SK-N-SH (cell line): ENCODE measurements around the gene INPP5J. TPM values are rescaled to one million over a fixed set of nuclear protein-coding genes. Genes with fewer than 3 reads are reported as not detected.

ENCODE experiments used
- CTCF ChIA-PET: fragments of 300-600, 350-600 bp; formaldehyde crosslinking; extraction: SDS; loops from one replicate; lab custom pipeline; 2021; lab: Yijun Ruan, JAX
- POLR2A ChIA-PET: fragments of 350-600 bp; sonication (Branson Sonifier 250); formaldehyde crosslinking; extraction: SDS; loops from one replicate; lab custom pipeline; 2020; ENCODE audit warnings: antibody characterized with exemption, inconsistent platforms; lab: Yijun Ruan, JAX
- DNase-seq: peaks from one replicate; pipeline ENCODE4 v3.0.0; 2012
- H2AFZ ChIP-seq: fragments of 200-600 bp; sonication (generic); 2 replicates; pipeline ENCODE4 v1.8.1; 2016; ENCODE audit warnings: antibody characterized with exemption, mild to moderate bottlenecking, low read depth
- H3F3A ChIP-seq: fragments of 200-600 bp; sonication (generic); replicated peaks from 2 replicates; pipeline ENCODE3; 2016; ENCODE audit warnings: antibody characterized with exemption, mild to moderate bottlenecking; ENCODE audit not compliant: insufficient read depth
- H3K27ac ChIP-seq, 2 experiments: fragments of 200-500 bp in 1 of 2; fragments of 200-600 bp in 1 of 2; sonication (Bioruptor generic) in 1 of 2; sonication (generic), shearing (Covaris generic) in 1 of 2; 2 replicates each; pipeline versions ENCODE4 v1.5.1 to v1.6.1; 2014 to 2016; ENCODE audit warnings: low read depth in 2 of 2, inconsistent platforms in 1 of 2, low read length in 1 of 2, mild to moderate bottlenecking in 1 of 2, mixed read lengths in 1 of 2
- H3K27me3 ChIP-seq: fragments of 200-600 bp; sonication (generic), shearing (Covaris generic); 2 replicates; pipeline ENCODE4 v1.6.1; 2016; ENCODE audit warnings: mixed run types; ENCODE audit not compliant: insufficient read depth
- H3K36me3 ChIP-seq, 2 experiments: fragments of 200-500 bp in 1 of 2; fragments of 200-600 bp in 1 of 2; sonication (Bioruptor generic) in 1 of 2; sonication (generic) in 1 of 2; replicated peaks in 1 of 2; 2 replicates each; pipeline versions ENCODE3 to v1.5.1; 2014 to 2016; ENCODE audit warnings: low read length in 1 of 2, mild to moderate bottlenecking in 1 of 2; ENCODE audit not compliant: insufficient read depth in 2 of 2, control insufficient read depth in 1 of 2
- H3K4me1 ChIP-seq, 2 experiments: fragments of 200-500 bp in 1 of 2; fragments of 200-600 bp in 1 of 2; sonication (Bioruptor generic) in 1 of 2; sonication (generic), shearing (Covaris generic) in 1 of 2; 2 replicates each; pipeline versions ENCODE4 v1.5.1 to v1.6.1; 2014 to 2016; ENCODE audit warnings: low read depth in 1 of 2, low read length in 1 of 2, mixed run types in 1 of 2; ENCODE audit not compliant: insufficient read depth in 2 of 2, control insufficient read depth in 1 of 2
- H3K4me2 ChIP-seq: fragments of 200-600 bp; sonication (generic), shearing (Covaris generic); 2 replicates; pipeline ENCODE4 v1.6.1; 2017; ENCODE audit warnings: mixed run types
- H3K4me3 ChIP-seq, 2 experiments: fragments of 200-500 bp in 1 of 2; fragments of 200-600 bp in 1 of 2; sonication (Bioruptor generic) in 1 of 2; sonication (generic), shearing (Covaris generic) in 1 of 2; 2 replicates each; pipeline versions ENCODE4 v1.5.1 to v1.8.1; 2014 to 2016; ENCODE audit warnings: low read depth in 2 of 2, inconsistent platforms in 1 of 2, low read length in 1 of 2, mild to moderate bottlenecking in 1 of 2, mixed read lengths in 1 of 2, moderate library complexity in 1 of 2
- H3K79me2 ChIP-seq: fragments of 200-600 bp; sonication (generic); 2 replicates; pipeline ENCODE4 v1.8.1; 2017; ENCODE audit warnings: mild to moderate bottlenecking; ENCODE audit not compliant: insufficient read depth
- H3K9ac ChIP-seq: fragments of 200-600 bp; sonication (generic); 2 replicates; pipeline ENCODE4 v1.6.1; 2017; ENCODE audit warnings: mixed run types
- H3K9me2 ChIP-seq: fragments of 200-600 bp; sonication (generic); 2 replicates; pipeline ENCODE4 v1.6.1; 2017; ENCODE audit warnings: mixed run types
- H3K9me3 ChIP-seq: fragments of 200-600 bp; sonication (generic); 2 replicates; pipeline ENCODE4 v1.6.1; 2017; ENCODE audit warnings: mixed run types, mild to moderate bottlenecking, moderate library complexity
- H4K20me1 ChIP-seq: fragments of 200-600 bp; sonication (generic); 2 replicates; pipeline ENCODE4 v1.6.1; 2017; ENCODE audit warnings: mild to moderate bottlenecking, mixed run types; ENCODE audit not compliant: insufficient read depth
- ELF1 ChIP-seq: IDR thresholded peaks from 2 replicates; pipeline ENCODE4 v1.4.0; 2012
- EZH2phosphoT487 ChIP-seq: fragments of 200-600 bp; sonication (generic); IDR thresholded peaks from 2 replicates; pipeline ENCODE4 v1.6.1; 2017; ENCODE audit warnings: low read depth, mixed run types, mild to moderate bottlenecking, antibody characterized with exemption, moderate library complexity, borderline replicate concordance
- FOSL2 ChIP-seq: IDR thresholded peaks from 2 replicates; pipeline ENCODE4 v1.4.0; 2012; ENCODE audit warnings: low read depth, mild to moderate bottlenecking, moderate library complexity, borderline replicate concordance
- FOXJ3 ChIP-seq: sonication (generic); formaldehyde crosslinking; IDR thresholded peaks from 2 replicates; pipeline ENCODE4 v1.5.1; 2020; ENCODE audit warnings: mild to moderate bottlenecking, missing genetic modification reagents
- FOXM1 ChIP-seq: IDR thresholded peaks from 2 replicates; pipeline ENCODE4 v1.4.0; 2012; ENCODE audit warnings: low read depth, mild to moderate bottlenecking
- GATA2 ChIP-seq: sonication (generic); formaldehyde crosslinking; IDR thresholded peaks from 2 replicates; pipeline ENCODE4 v1.5.0; 2020; ENCODE audit warnings: mild to moderate bottlenecking, missing genetic modification reagents
- JUND ChIP-seq: IDR thresholded peaks from 2 replicates; pipeline ENCODE4 v1.4.0; 2012
- NFIC ChIP-seq: IDR thresholded peaks from 2 replicates; pipeline ENCODE4 v1.4.0; 2012; ENCODE audit warnings: borderline replicate concordance
- NRF1 ChIP-seq: IDR thresholded peaks from 2 replicates; pipeline ENCODE4 v1.6.1; 2012; ENCODE audit warnings: low read depth, mild to moderate bottlenecking, low read length
- PBX3 ChIP-seq: IDR thresholded peaks from 2 replicates; pipeline ENCODE4; 2012
- RCOR1 ChIP-seq: fragments of 150-350 bp; IDR thresholded peaks from 2 replicates; pipeline ENCODE4 v1.6.1; 2017; ENCODE audit warnings: antibody characterized with exemption, low read length
- RFX5 ChIP-seq: IDR thresholded peaks from 2 replicates; pipeline ENCODE4 v1.6.1; 2012; ENCODE audit warnings: mild to moderate bottlenecking, improper control_type of control experiment, low read length
- RXRA ChIP-seq: IDR thresholded peaks from 2 replicates; pipeline ENCODE4 v1.4.0; 2012; ENCODE audit warnings: low read depth, mild to moderate bottlenecking, borderline replicate concordance
- SIN3A ChIP-seq: IDR thresholded peaks from 2 replicates; pipeline ENCODE4 v1.6.1; 2012; ENCODE audit warnings: low read depth, mild to moderate bottlenecking, low read length, moderate library complexity, borderline replicate concordance
- SMC3 ChIP-seq: IDR thresholded peaks from 2 replicates; pipeline ENCODE4 v1.6.1; 2012; ENCODE audit warnings: low read depth, low read length, improper control_type of control experiment
- TAF1 ChIP-seq: IDR thresholded peaks from 2 replicates; pipeline ENCODE4 v1.6.1; 2012; ENCODE audit warnings: low read depth, mild to moderate bottlenecking, low read length, moderate library complexity, borderline replicate concordance
- TEAD4 ChIP-seq: IDR thresholded peaks from 2 replicates; pipeline ENCODE4 v1.4.0; 2012; ENCODE audit warnings: mild to moderate bottlenecking, borderline replicate concordance; ENCODE audit not compliant: insufficient read depth
- WGBS: methylation state at CpG from one replicate; pipeline ENCODE4 v1.1.6; 2017; ENCODE audit warnings: low lambda C conversion rate; 5-methylcytosine and 5-hydroxymethylcytosine counted together
- polyA plus RNA-seq, 3 experiments: library from polyadenylated mRNA; depleted of rRNA; stranded (reverse); fragments of >200 nt; gene quantifications; 2 replicates each; pipeline ENCODE4 v1.2.3, GENCODE V29; 2012
- TF ChIP-seq, protein P1 (sequence below): fragments of 150-350 bp; IDR thresholded peaks from 2 replicates; pipeline ENCODE4 v1.6.1; 2017; ENCODE audit warnings: antibody characterized with exemption, low read length, low read depth, borderline replicate concordance
- TF ChIP-seq, protein P2 (sequence below): fragments of 200-600 bp; sonication (generic); IDR thresholded peaks from 2 replicates; pipeline ENCODE4 v1.6.1; 2017; ENCODE audit warnings: antibody characterized with exemption, mild to moderate bottlenecking, moderate library complexity

The INPP5J gene
- polyA plus RNA-seq, 1 of the 3 experiments (the other 2 are of a cell fraction): 3.2 TPM

GRCh38 chr22:31090217-31091085 lies 32.3 kb upstream of the INPP5J start:
- H3F3A ChIP-seq: no peaks in the 10 kb centered on the region
- 97% methylated on average over 11 of the region's 15 CpGs for WGBS
- no peaks in the 10 kb centered on the region for H4K20me1 ChIP-seq
- H3K4me2 ChIP-seq: no peak overlapping the region
- H3K9me2 ChIP-seq: no peaks in the 10 kb centered on the region
- no peaks in the 10 kb centered on the region for H3K9me3 ChIP-seq
- H3K27me3 ChIP-seq: no peaks in the 10 kb centered on the region
- H3K27ac ChIP-seq: no peak overlapping the region
- TF ChIP-seq RFX5 (no peak), RXRA (no peak), JUND (no peak), SMC3 (no peak), TEAD4 (no peak), EZH2phosphoT487 (no peak), FOXM1 (no peak), ELF1 (no peak), SIN3A (no peak), NFIC (no peak), GATA2 (CRISPR knock-in tag) (no peak), FOSL2 (no peak), FOXJ3 (CRISPR knock-in tag) (no peak), NRF1 (no peak), RCOR1 (no peak), PBX3 (no peak), TAF1 (no peak)
- TF ChIP-seq, protein P1, sequence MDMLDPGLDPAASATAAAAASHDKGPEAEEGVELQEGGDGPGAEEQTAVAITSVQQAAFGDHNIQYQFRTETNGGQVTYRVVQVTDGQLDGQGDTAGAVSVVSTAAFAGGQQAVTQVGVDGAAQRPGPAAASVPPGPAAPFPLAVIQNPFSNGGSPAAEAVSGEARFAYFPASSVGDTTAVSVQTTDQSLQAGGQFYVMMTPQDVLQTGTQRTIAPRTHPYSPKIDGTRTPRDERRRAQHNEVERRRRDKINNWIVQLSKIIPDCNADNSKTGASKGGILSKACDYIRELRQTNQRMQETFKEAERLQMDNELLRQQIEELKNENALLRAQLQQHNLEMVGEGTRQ: no peak
- TF ChIP-seq, protein P2, sequence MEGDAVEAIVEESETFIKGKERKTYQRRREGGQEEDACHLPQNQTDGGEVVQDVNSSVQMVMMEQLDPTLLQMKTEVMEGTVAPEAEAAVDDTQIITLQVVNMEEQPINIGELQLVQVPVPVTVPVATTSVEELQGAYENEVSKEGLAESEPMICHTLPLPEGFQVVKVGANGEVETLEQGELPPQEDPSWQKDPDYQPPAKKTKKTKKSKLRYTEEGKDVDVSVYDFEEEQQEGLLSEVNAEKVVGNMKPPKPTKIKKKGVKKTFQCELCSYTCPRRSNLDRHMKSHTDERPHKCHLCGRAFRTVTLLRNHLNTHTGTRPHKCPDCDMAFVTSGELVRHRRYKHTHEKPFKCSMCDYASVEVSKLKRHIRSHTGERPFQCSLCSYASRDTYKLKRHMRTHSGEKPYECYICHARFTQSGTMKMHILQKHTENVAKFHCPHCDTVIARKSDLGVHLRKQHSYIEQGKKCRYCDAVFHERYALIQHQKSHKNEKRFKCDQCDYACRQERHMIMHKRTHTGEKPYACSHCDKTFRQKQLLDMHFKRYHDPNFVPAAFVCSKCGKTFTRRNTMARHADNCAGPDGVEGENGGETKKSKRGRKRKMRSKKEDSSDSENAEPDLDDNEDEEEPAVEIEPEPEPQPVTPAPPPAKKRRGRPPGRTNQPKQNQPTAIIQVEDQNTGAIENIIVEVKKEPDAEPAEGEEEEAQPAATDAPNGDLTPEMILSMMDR: no peak
- H3K4me3 ChIP-seq: no peak overlapping the region
- no peak overlapping the region for H2AFZ ChIP-seq
- peak; percentile 24 for DNase-seq
- peaks cover 8 to 31% of the 10 kb centered on the region in 2 experiments for H3K36me3 ChIP-seq
- POLR2A ChIA-PET: no interaction called here
- peaks cover 0 to 3% of the 10 kb centered on the region in 2 experiments; a peak in 1 of 4 replicates for H3K4me1 ChIP-seq
- CTCF ChIA-PET: interaction anchor here (1.0 to 9.4 kb wide), 8 partner anchors 8 to 182 kb away, joined by 3 to 85 read pairs (median 10); partner anchors contain the start of genes PLA2G3 and SELENOM
- no peak overlapping the region for H3K9ac ChIP-seq
- H3K79me2 ChIP-seq: peaks cover 12% of the 10 kb centered on the region
